ENCODE measurements around the gene ZNF654. TPM values are rescaled to one million over a fixed set of nuclear protein-coding genes. Genes with fewer than 3 reads are reported as not detected.

Gene ZNF654
- total and polyA plus RNA-seq, 2 of the 13 experiments (the other 11 are each of a cell fraction or from before 2014, with no cell fraction given) = 1.8 to 4.1 TPM

GRCh38 chr3:88189361-88189810 is 130.3 kb downstream of the ZNF654 start (continued):
- TF ChIP-seq DZIP1 (CRISPR knock-in tag; IDR thresholded peaks at IDR 0.05) (no peak), TBP (CRISPR knock-in tag; IDR thresholded peaks at IDR 0.05) (no peak), TRIM24 (CRISPR knock-in tag; IDR thresholded peaks at IDR 0.05) (no peak), SOX13 (IDR thresholded peaks at IDR 0.05) (no peak), SOX13 (CRISPR knock-in tag; conservative IDR thresholded peaks at IDR 0.05 in 1 of 2, IDR thresholded peaks at IDR 0.05 in 1 of 2) (no peak), CEBPG (CRISPR knock-in tag; IDR thresholded peaks at IDR 0.05) (no peak), ZNF709 (CRISPR knock-in tag; IDR thresholded peaks at IDR 0.05) (no peak), HOXA7 (CRISPR knock-in tag; IDR thresholded peaks at IDR 0.05) (no peak), NCOR1 (IDR thresholded peaks at IDR 0.05; ENCODE audit: borderline replicate concordance, low read length) (no peak), IRF1 (CRISPR knock-in tag; IDR thresholded peaks at IDR 0.05; ENCODE audit: low read depth) (0 out of 2 replicates have a peak, but pooled peaks have one; percentile 72), TCF7L2 (IDR thresholded peaks at IDR 0.05; ENCODE audit: low read depth, low read length) (no peak), ZBTB20 (CRISPR knock-in tag; IDR thresholded peaks at IDR 0.05; ENCODE audit: borderline replicate concordance, low read depth) (no peak), ZNF124 (CRISPR knock-in tag; IDR thresholded peaks at IDR 0.05) (no peak), ZNF10 (CRISPR knock-in tag; IDR thresholded peaks at IDR 0.05; ENCODE audit: borderline replicate concordance, low read depth) (no peak), HNRNPH1 (optimal IDR thresholded peaks at IDR 0.05; ENCODE audit: low read depth, low read length) (no peak), IRF9 (CRISPR knock-in tag; IDR thresholded peaks at IDR 0.05; ENCODE audit: borderline replicate concordance) (no peak), ZNF513 (CRISPR knock-in tag; conservative IDR thresholded peaks at IDR 0.05) (no peak), GPN1 (CRISPR knock-in tag; IDR thresholded peaks at IDR 0.05; ENCODE audit: borderline replicate concordance) (no peak), ATF6 (CRISPR knock-in tag; conservative IDR thresholded peaks at IDR 0.05) (no peak), ZBTB21 (CRISPR knock-in tag; IDR thresholded peaks at IDR 0.05) (no peak), ZNF614 (CRISPR knock-in tag; IDR thresholded peaks at IDR 0.05; ENCODE audit: borderline replicate concordance) (no peak), CHD2 (IDR thresholded peaks at IDR 0.05; ENCODE audit: low read depth, low read length) (no peak)

All from HepG2 (cell line).